Umbilical cord (tissue), 2 donors: Measurements from ENCODE around the gene PLEKHA4. TPM values are rescaled to one million over a fixed set of nuclear protein-coding genes. Genes with fewer than 3 reads are reported as not detected.

Source experiments
- DNase-seq: peaks from one replicate; pipeline ENCODE4 v3.0.0-alpha.2; 2015; ENCODE audit warnings: low spot score
- total RNA-seq: library from RNA; depleted of rRNA; stranded (reverse); fragments of >200 nt; gene quantifications from one replicate; pipeline ENCODE4 v1.2.3, GENCODE V29; 2014; ENCODE audit warnings: low replicate concordance; ENCODE audit not compliant: insufficient read depth

Gene PLEKHA4
- total RNA-seq, 1 donor from 2014 or later, result 2.6 TPM

DNA sequence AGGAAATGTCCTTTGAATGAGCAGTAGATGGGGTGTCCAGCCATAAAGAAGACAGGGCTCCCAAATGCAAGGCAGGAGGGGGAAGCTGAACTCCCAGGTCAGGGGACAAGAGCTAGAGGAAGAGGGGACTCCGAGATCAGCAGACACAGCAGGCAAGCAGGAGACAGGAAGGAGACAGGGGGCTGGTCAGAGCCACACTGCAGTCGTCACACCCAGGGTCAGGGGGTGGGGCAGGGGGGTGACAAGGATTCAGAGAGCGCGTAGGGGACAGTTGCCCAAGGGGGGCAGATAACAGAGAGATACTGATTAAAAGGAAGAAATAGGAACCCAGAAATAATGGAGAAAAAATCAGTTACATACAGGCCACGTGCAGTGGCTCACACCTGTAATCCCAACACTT, 35.4 kb downstream of the PLEKHA4 start:
- no peak for DNase-seq

DNA sequence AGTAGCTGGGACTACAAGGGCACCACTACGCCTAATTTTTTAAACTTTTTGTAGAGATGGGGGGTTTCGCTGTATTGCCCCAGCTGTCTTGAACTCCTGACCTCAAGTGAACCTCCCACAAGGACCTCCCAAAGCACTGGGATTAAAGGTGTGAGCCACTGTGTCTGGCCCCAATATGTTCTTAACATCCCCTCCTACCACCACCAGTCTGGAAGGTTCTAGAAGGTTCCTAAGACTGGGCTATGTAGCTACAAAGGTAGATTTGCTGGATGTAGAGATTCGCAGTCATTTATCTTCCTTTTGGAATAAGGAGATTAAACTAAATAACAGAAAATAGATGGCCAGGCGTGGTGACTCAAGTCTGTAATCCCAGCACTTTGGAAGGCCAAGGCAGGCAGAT, 37.5 kb downstream of the PLEKHA4 start:
- DNase-seq, result no peak

DNA sequence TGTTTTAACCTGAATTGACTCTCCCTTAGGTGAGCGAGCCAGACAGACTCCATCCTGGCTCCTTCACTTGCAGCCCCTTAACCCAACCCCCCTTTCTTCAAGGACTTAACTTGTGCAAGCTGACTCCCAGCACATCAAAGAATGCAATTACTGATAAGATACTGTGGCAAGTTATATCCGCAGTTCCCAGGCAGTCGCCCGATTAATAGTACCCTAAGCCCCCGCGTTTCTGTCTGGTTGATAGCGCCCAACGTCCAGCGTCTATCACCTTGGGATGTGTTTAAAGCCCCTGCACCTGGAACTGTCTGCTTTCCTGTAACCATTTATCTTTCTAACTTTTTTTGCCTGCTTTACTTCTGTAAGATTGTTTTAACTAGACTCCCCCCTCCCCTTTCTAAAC, 38.3 kb downstream of the PLEKHA4 start:
- no peak for DNase-seq

DNA sequence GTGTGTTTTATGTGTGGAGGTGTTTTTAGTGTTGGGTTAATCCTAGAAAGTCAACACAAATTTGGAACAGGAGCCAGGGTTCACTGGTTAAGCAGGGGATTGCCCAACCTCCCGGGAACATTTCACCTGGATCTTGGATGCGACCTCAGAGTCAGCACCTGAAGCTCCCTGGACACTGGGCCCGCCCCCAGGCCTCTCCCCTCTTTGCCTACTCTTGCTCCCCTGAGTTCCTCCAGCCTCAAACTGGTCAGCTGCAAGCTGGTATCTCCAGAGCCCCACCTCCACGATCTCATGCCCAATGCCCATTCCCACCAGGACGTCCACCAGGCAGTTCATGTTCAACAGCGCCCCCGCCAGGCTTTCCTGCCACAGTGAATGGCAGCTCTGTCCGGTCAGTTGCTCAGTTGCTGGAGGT, 41.8 kb downstream of the PLEKHA4 start:
- DNase-seq, result no peak

DNA sequence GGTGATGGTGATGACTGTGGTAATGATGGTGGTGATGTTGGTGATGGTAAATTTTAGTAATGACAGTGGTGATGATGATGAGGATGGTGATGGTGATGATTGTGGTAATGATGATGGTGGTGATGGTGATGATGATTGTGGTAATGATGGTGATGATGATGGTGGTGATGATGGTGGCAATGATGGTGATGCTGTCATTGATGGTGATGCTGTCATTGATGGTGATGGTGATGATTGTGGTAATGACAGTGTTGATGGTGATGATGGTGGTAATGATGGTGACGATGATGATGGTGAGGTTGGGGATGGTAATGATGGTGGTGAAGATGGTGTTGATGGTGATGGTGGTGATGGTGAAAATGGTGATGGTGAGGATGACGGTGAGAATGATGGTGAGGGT, 45.9 kb downstream of the PLEKHA4 start:
- DNase-seq, result no peak

DNA sequence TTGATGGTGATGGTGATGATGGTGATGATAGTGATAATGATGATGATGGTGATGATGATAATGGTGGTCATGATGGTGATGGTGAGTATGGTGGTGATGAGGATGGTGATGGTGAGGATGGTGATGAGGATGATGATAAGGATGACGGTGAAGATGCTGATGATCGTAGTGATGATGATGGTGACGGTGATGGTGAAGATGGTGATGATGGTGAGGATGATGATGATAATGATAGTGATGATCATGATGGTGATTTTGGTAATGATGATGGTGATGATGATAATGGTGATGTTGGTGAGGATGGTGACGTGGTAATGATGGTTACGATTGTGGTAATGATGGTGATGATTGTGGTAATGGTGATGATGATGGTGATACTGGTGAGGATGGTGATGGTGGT, 46.8 kb downstream of the PLEKHA4 start:
- no peak for DNase-seq

DNA sequence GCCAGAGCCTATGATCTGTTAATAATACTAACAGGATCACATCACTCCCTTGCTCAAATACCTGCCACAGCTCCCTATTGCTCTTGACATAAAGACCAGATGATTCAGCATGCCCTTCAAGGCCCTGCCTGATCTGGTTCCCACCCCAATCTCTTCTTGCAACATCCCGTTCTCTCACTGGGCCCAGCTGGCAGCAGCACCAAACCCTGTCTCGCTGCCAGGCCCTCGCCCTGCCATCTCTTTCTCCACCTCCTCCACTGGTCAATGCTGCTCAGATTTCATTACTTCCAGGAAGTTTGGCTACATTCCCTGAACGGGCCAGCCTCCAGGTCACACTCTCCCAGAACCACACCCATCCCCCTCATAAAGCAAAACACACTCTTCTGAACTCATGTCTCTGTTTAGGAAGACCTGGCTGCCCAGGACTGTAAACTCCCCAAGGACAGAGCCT, 49.0 kb downstream of the PLEKHA4 start:
- peak; percentile 58 for DNase-seq

DNA sequence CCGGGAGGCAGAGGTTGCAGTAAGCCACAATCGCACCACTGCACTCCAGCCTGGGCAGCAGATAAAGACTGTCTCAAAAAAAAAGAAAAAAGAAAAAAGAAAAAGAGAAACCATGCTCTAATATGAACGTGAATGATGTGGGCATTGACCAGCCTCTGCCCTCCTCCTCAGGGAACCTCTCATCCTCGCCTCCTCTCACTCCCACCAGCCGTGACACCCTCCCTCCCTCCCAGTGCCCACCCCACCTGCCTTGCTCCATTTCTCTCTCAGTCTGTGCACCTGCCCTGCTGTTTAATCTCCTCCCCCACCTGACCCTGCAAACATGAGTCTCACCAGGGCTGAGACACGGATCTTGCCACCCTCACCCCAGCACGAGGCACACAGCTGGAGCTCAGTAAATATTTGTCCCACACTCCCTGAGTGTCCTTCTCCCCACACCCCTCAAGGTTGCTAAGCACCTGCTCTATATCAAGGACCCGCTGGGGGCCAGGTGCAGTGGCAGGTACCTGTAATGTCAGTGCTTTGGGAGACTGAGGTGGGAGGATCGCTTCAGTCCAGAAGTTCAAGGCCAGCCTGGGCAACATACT, 50.1 kb downstream of the PLEKHA4 start:
- DNase-seq, result no peak

DNA sequence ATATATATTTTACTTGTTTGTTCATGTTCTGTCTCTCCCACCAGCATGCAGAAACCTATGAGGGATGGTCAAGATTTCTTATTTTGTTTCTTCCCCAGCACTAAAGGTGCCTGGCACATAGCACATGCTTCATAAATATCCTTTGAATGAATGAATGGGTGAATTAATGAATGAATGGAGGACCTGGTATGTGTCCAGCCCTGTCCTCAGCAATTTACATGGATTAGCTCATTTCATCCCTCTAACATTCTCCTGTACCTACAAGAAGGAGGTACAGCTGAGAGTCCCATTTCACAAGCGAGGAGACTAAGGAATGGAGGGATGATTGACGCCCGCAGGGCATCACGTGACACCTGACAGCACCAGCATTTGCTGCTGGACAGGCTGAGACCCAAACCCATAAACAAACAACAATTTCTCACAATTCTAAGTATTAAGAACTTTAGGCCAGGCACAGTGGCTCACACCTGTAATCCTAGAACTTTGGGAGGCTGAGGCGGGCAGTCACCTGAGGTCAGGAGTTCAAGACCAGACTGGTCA, 50.8 kb downstream of the PLEKHA4 start:
- DNase-seq, result no peak

DNA sequence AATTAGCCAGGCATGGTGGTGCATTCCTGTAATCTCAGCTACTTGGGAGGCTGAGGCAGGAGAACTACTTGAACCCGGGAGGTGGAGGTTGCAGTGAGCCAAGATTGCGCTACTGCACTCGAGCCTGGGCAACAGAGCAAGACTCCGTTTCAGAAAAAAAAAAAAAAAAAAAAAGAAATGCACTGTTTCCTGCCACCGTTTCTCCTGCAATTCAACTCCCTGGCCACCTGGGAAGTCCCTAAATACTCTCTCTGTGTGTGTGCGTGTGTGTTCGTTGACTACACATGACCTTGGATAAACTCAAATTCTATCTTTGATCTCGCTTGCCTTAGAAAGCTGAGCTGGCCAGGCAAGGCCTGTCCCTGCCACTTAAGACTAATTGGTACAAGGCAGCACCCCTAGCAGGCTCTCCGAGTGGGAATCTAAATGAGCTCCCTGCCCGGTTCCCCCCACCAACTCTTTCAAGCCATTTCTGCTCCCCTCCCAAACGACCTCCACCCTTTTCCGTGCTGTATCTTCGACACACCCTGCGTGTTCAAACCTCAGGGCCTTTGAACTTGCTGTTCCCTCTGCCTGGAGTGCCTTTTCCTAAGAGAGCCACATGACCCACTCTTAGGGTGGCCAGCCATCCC, 52.4 kb downstream of the PLEKHA4 start:
- no peak for DNase-seq

DNA sequence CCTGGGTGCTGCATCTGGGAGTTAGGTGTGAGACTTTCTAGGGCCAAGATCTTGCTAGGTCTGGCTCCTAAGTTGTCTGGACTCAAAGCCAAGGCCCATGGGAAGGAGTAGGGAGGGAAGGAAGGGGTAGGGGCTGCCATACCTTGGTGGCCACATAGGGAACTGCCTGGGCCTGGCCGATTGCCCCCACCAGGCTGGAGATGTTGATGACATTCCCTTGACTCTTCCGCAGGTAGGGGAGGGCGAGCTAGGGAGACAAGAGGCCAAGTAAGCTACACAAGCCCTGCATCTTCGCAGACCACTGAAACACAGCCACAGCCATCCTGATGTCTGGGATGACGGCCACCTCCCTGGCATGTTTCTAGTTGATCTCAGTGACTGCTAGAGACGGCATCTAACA, 53.5 kb downstream of the PLEKHA4 start:
- no peak for DNase-seq

DNA sequence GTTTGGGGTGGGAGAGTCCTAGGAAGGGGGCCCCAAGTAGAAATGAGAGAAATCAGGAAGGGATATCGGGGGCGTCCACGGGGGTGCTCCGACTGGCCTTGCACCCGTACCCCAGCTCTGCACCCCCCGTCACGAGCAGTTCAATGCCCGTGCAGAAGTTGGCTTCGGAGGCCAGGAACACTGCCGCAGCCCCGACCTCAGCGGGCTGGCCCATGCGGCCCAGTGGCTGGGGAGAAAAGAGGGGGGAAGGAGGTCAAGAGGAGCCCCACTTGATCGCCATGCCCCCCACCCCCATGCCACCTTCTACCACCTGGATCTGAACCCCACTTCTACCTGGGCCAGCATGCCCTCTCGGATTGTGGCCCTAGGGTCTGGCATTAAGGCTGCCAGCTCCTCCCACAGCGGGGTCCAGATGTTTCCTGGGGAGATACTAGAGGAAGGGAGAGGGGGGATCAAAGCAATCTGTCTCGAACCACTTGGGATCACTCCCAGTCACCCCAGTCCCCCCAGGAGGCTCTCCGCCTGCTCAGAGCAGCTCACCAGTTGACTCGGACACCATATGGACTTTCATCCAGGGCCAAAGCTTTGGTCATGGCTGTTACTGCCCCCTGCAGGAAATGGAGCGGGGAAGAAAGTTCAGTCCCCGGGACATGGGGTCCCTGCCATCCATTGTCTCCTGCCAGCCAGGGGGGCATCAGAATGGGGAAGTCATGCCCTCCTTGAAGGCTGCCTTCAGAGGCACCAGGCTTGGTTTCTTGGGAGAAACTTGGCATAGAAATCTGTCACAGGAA, 55.1 kb downstream of the PLEKHA4 start:
- DNase-seq, result no peak

DNA sequence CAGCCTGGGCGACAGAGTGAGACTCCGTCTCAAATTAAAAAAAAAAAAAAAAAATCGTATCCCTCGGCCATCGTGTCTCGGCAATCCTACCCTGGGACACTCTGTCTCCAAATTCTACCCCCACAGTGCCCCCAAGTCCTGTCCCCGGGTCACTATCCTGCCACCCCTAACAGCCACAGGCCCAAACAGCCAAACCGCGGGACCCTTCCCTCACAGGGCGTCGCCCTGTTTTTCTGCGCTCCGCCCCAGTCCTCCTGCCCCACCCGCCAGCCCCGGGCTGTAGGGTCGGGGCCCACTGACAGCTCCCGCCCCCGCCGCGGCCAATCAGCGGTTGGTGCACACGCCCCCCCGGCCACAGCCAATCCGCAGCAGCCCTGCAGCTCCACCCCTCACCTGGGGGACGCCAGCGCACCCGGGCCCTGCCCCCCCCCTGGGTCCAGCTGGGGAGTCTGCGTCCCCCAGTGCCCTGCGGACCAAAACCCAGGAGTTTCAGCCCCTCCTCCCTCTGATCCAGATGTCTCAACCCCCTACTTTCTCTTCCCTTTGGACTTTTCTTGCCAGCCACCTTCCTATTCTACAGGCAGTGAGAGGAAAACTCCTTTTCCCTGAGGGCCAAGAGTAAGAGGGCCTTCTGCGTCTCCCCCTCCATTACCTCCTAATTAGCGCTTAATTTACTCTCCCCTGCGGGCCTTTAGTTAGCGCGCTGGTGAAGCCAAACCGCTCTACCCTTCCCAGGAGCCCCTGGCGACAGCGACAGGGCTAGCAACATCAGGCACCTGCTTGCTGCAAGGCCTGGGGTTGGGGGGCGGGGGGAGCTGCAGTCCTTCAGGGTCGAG, 56.1 kb downstream of the PLEKHA4 start:
- peak; percentile 91 for DNase-seq

DNA sequence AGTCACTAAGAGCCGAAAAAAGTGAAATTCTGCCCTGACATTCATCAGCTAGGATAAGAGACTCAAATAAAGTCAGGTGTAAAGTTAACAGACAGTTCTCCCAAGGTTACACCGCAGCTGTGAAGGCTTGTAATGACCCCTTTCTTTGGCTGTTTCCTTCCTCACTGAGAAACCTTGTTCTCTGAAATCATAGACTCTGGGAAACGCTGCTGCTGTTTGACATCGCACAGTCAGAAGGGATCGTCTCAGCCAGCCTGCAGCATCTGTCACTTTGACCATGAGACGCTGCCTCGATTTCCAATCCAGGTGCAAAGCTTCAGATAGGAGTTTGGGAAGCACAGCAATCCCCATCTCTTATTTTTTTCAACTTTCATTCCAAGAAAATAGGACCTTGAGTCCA, 58.3 kb downstream of the PLEKHA4 start:
- DNase-seq, result no peak

DNA sequence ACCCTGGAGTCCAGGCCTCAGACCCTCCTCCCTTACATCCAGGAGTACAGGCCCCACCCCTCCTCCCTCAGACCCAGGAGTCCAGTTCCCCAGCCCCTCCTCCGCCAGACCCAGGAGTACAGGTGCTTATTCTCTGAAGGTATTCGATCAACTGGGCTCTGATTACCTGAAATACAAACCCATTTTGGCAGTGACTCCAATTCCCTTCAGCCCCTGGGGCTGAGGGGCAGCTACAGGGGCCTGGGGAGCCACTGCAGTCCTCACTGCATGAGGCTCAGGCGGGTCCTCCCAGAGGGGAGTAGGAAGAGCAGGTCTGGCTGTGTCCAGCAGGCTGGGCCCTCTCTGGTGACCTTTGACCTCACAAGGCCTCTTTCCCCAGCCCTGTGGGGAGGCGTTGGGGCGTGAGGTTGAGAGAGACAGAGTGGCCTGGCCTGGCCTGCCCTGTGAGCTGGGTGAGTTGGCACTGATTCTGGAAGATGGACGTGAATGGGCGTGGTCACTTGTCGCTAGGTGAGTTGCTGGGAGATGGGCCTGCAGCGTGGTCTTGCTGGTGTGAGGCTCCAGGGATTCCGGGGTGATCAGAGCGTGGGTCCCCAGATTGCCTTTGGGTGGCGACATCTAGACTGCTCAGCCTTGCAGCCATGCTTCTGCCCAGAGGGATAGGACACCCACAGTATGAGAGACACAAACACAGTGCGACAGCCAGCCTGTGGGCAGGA, 60.7 kb downstream of the PLEKHA4 start:
- no peak for DNase-seq

DNA sequence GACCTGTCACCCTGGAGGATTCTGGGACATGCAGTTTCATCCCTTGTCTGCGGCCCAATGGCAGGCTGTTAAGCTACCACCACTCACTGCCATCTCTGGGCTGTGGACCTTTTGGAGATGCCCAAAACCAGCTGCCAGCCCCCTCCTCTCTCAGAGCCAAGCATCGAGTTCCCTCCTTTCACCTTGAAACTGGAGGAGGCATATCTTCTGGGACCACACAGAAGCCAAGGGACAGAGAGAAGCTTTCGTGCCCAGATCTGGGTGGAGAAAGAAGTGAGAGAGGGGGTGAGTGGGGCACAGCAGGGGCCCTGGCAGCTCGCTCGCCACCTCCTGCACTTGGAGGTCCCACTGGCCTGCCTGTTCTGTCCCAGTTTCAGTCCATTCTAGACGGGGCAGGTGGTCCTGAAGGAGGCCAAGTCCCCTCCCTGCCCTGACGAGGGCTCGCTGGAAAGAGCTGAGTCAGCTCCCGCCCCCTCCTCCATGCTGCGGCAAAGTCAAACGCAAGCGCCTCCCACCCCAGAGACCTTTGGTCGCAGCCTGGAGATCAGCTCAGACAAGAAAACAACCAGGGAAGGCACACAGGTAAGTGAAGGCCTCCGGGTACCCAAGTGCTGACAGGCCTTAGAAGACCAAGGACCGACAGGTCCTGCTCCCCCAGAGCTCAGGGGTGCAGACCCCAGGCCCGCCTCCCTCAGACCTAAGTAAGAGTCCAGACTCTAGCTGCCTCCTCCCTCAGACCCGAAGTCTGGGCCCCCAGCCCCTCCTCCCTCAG, 61.4 kb downstream of the PLEKHA4 start:
- no peak for DNase-seq

DNA sequence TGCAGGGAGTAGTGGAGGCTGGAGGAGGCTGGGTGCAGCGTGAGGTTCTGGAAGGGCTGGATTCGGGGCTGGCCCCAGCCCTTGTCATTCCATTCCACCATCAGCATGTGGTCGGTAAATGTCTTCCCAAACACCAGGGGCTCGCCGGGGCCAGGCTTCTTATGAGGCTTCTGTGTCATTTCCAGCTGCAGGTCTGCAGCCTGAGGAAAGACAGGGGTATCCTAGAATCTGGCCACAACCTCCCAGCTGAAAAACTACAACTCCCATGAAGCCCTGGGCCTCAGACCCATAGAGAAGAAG, 61.9 kb downstream of the PLEKHA4 start:
- peak; percentile 65 for DNase-seq

DNA sequence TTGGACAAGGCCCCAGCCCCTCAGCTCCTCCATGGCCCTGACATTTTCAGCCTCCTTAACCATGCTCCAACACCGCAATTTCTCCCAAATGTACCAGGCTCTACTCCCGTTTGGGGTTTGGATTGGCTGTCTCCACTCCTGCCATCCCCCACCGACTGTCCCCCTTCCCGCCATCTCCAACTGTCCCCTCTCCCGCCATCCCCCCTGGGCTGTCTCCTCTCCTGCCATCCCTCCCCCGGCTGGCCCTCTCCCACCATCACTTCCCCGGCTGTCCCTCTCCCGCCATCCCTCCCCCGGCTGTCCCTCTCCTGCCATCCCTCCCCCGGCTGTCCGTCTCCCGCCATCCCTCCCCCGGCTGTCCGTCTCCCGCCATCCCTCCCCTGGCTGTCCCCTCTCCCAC, 63.0 kb downstream of the PLEKHA4 start:
- no peak for DNase-seq

DNA sequence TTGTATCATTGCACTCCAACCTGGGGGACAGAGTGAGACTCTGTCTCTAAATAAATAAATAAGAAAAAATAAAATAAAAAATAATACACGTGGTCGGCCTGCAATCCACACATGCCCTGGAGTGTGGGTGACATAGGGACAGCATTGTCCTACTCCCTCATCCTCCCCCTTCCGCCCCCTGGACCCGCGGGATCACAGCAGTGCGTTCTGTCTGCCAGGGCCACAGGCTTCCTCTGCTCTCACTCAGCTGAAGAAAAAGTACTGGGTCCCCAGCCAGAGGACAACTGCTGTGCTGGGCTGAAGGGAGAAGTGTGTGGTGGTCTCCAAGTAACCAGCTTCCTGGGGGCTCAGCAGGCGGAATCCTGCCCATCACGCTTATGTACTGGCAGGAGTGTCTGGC, 63.9 kb downstream of the PLEKHA4 start:
- DNase-seq, result no peak

DNA sequence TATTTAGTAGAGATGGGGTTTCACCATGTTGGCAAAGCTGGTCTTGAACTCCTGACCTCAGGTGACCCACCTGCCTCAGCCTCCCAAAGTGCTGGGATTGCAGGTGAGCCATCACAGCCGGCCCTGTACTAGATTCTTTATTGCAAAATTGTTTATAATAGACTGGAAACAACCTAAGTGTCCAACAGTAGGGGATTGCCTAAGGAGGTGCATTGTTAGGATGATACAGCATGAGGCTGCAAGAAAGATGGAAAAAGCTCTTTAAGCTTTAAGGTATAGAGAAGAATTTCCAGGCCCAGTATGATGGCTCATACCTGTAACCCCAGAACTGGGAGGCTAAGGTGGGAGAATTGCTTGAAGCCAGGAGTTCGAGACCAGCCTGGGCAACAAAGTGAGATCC, 65.8 kb downstream of the PLEKHA4 start:
- no peak for DNase-seq
